A549 (cell line): ENCODE data around the gene SUPT7L. TPM values are rescaled to one million over a fixed set of nuclear protein-coding genes. Genes with fewer than 3 reads are reported as not detected.

ENCODE experiments used
- CBX8 ChIP-seq: fragments of 200-600 bp; sonication (generic); IDR thresholded peaks from 2 replicates; pipeline ENCODE4 v1.6.1; 2016
- CEBPB ChIP-seq, 2 experiments: fragments of >200 bp in 1 of 2; sonication (Bioruptor Twin) in 1 of 2; formaldehyde crosslinking in 1 of 2; IDR thresholded peaks; 2 replicates each; pipeline ENCODE4 v1.6.1; 2012 to 2016
- FOSL2 ChIP-seq, 2 experiments: fragments of 450-650 bp in 1 of 2; fragments of >200 bp in 1 of 2; sonication (Bioruptor Twin) in 1 of 2; formaldehyde crosslinking; IDR thresholded peaks; 2 replicates each; pipeline versions ENCODE4 v1.5.0 to v1.6.1; 2016 to 2020; ENCODE audit warnings: mild to moderate bottlenecking in 1 of 2, moderate library complexity in 1 of 2
- HDAC2 ChIP-seq: fragments of 200-600 bp; sonication (generic); IDR thresholded peaks from 2 replicates; pipeline ENCODE4 v1.6.1; 2016
- HEYL ChIP-seq: fragments of 250-450 bp; sonication (Bioruptor Pico); IDR thresholded peaks from 2 replicates; pipeline ENCODE4 v1.8.0; 2021; ENCODE audit warnings: mild to moderate bottlenecking, moderate library complexity
- HOXB5 ChIP-seq: fragments of 250-450 bp; sonication (Bioruptor Pico); IDR thresholded peaks from 2 replicates; pipeline ENCODE4 v1.5.0; 2020; ENCODE audit warnings: mild to moderate bottlenecking, moderate library complexity
- JUN ChIP-seq, 2 experiments: fragments of >200 bp; sonication (Bioruptor Twin); formaldehyde crosslinking; IDR thresholded peaks; 2 replicates in 1 of 2; 3 replicates in 1 of 2; pipeline ENCODE4 v1.6.1; 2016 to 2017
- KDM5A ChIP-seq: fragments of 200-600 bp; sonication (generic); IDR thresholded peaks from 2 replicates; pipeline ENCODE4 v1.6.1; 2016; ENCODE audit warnings: antibody characterized with exemption, mild to moderate bottlenecking
- MAFK ChIP-seq: fragments of 450-650 bp; IDR thresholded peaks from 2 replicates; pipeline ENCODE4 v1.6.1; 2014; ENCODE audit not compliant: partially characterized antibody
- RARB ChIP-seq: fragments of 250-450 bp; sonication (Bioruptor Pico); IDR thresholded peaks from 2 replicates; pipeline ENCODE4 v1.8.0; 2021; ENCODE audit warnings: mild to moderate bottlenecking, moderate library complexity
- RCOR1 ChIP-seq: fragments of 150-350 bp; IDR thresholded peaks from 2 replicates; pipeline ENCODE4 v1.6.1; 2014; ENCODE audit warnings: antibody characterized with exemption, low read length, low read depth
- RNF2 ChIP-seq: fragments of 200-600 bp; sonication (generic); IDR thresholded peaks from 2 replicates; pipeline ENCODE4 v1.6.1; 2016; ENCODE audit warnings: low read depth, mild to moderate bottlenecking, antibody characterized with exemption, moderate library complexity, borderline replicate concordance
- SMC3 ChIP-seq: fragments of >200 bp; sonication (Bioruptor Twin); formaldehyde crosslinking; IDR thresholded peaks from 3 replicates; pipeline ENCODE4 v1.6.1; 2018; ENCODE audit warnings: inconsistent platforms
- SREBF2 ChIP-seq: fragments of 450-650 bp; IDR thresholded peaks from 2 replicates; pipeline ENCODE4 v1.6.1; 2014; ENCODE audit warnings: mild to moderate bottlenecking, moderate library complexity
- ZNF302 ChIP-seq: fragments of 250-450 bp; sonication (Bioruptor Pico); IDR thresholded peaks from 2 replicates; pipeline ENCODE4 v1.9.0; 2021; ENCODE audit warnings: inconsistent platforms, mild to moderate bottlenecking, moderate library complexity
- ZSCAN20 ChIP-seq: fragments of 250-450 bp; sonication (Bioruptor Pico); IDR thresholded peaks from 2 replicates; pipeline ENCODE4 v1.8.0; 2022; ENCODE audit warnings: mild to moderate bottlenecking, moderate library complexity
- polyA plus RNA-seq, 4 experiments: library from polyadenylated mRNA; depleted of rRNA in 3 of 4; stranded (reverse); fragments of >200 nt; fragmentation: RNase III in 1 of 4; extraction: RNeasy Plus Mini Kit Qiagen cat#74134 plus additional on column Dnase treatment in 1 of 4; gene quantifications; 2 replicates in 3 of 4; 3 replicates in 1 of 4; pipeline ENCODE4 v1.2.3, GENCODE V29; 2011 to 2017
- TF ChIP-seq, protein P1 (sequence below): fragments of 150-350 bp; IDR thresholded peaks from 2 replicates; pipeline ENCODE4 v1.6.1; 2014; ENCODE audit warnings: low read depth, mild to moderate bottlenecking, low read length
- TF ChIP-seq, protein P2 (sequence below): fragments of 250-450 bp; sonication (Bioruptor Pico); IDR thresholded peaks from 2 replicates; pipeline ENCODE4 v1.5.0; 2020; ENCODE audit warnings: low read depth, mild to moderate bottlenecking, moderate library complexity
- TF ChIP-seq, protein P3 (sequence below): fragments of 450-650 bp; IDR thresholded peaks from 2 replicates; pipeline ENCODE4 v1.6.1; 2014; ENCODE audit warnings: antibody characterized with exemption
- TF ChIP-seq, protein P4 (sequence below): IDR thresholded peaks from 2 replicates; pipeline ENCODE4 v1.6.1; 2012
- TF ChIP-seq, protein P5 (sequence below): fragments of 250-450 bp; sonication (Bioruptor Pico); IDR thresholded peaks from 2 replicates; pipeline ENCODE4 v1.5.0; 2021; ENCODE audit warnings: mild to moderate bottlenecking, moderate library complexity, borderline replicate concordance
- TF ChIP-seq, protein P6 (sequence below): IDR thresholded peaks from 2 replicates; pipeline ENCODE4 v1.6.1; 2012; ENCODE audit warnings: low read depth, borderline replicate concordance
- TF ChIP-seq, protein P7 (sequence below): fragments of >200 bp; sonication (Bioruptor Twin); formaldehyde crosslinking; IDR thresholded peaks from 3 replicates; pipeline ENCODE4 v1.6.1; 2016

Gene SUPT7L
- polyA plus RNA-seq, 2 of the 4 experiments (the other 2 are of a cell fraction), result 39.5 to 67.0 TPM

DNA sequence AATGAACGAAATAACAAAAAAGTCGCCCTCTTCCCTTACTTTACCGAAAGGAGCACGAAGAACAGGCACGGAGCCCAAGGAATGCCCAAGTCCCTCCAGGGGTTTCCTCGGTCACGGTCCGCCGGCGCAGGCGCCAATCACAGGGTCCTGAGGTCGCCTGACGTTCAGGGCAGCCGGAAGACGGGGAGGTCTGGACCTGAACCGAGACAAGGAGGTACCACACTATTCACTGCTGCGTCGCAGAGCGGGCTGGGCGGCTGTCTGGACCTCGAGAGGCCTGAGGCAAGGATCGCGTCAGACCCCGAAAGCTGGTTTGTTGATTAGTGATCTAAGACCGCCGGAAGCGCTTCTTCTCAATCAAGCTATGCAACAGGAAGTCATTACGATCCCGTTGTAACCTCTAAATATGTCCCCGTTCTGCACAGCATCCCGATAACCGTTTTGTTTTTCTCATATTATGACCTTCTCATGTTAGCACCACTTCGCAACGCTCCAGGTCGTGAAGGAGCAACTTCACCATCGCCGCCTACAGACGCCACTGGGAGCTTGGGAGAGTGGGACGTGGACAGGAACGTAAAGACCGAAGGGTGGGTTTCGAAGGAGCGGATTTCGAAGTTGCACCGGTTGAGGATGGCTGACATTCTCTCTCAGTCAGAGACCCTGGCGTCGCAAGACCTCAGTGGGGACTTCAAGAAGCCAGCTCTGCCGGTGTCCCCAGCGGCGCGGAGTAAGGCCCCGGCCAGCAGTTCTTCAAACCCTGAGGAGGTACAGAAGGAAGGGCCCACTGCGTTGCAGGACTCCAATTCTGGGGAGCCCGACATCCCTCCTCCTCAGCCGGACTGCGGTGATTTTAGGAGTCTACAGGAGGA is at the start of gene SUPT7L, which contains the start of gene SLC4A1AP (continued):
- no peak for TF ChIP-seq SREBF2
- no peak for TF ChIP-seq HEYL (CRISPR knock-in tag)
- TF ChIP-seq, protein P1, sequence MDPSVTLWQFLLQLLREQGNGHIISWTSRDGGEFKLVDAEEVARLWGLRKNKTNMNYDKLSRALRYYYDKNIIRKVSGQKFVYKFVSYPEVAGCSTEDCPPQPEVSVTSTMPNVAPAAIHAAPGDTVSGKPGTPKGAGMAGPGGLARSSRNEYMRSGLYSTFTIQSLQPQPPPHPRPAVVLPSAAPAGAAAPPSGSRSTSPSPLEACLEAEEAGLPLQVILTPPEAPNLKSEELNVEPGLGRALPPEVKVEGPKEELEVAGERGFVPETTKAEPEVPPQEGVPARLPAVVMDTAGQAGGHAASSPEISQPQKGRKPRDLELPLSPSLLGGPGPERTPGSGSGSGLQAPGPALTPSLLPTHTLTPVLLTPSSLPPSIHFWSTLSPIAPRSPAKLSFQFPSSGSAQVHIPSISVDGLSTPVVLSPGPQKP, result no peak
- TF ChIP-seq CEBPB (IDR thresholded peaks at IDR 0.05), result peak in 1 of 2 experiments; percentile 74; a peak in 1 of 4 replicates
- TF ChIP-seq, protein P2, sequence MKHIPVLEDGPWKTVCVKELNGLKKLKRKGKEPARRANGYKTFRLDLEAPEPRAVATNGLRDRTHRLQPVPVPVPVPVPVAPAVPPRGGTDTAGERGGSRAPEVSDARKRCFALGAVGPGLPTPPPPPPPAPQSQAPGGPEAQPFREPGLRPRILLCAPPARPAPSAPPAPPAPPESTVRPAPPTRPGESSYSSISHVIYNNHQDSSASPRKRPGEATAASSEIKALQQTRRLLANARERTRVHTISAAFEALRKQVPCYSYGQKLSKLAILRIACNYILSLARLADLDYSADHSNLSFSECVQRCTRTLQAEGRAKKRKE (CRISPR knock-in tag), result no peak
- no peak for TF ChIP-seq FOSL2 (IDR thresholded peaks at IDR 0.05)
- peak; percentile 50 for TF ChIP-seq FOSL2 (CRISPR knock-in tag; IDR thresholded peaks at IDR 0.05)
- TF ChIP-seq SMC3, result no peak; the same call in 2 of the 3 replicates
- no peak for TF ChIP-seq ZNF302 (CRISPR knock-in tag)
- TF ChIP-seq MAFK, result no peak
- peak; percentile 96 for TF ChIP-seq HDAC2
- TF ChIP-seq, protein P3, sequence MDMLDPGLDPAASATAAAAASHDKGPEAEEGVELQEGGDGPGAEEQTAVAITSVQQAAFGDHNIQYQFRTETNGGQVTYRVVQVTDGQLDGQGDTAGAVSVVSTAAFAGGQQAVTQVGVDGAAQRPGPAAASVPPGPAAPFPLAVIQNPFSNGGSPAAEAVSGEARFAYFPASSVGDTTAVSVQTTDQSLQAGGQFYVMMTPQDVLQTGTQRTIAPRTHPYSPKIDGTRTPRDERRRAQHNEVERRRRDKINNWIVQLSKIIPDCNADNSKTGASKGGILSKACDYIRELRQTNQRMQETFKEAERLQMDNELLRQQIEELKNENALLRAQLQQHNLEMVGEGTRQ, result no peak
- TF ChIP-seq KDM5A, result peak; percentile 99
- TF ChIP-seq, protein P4, sequence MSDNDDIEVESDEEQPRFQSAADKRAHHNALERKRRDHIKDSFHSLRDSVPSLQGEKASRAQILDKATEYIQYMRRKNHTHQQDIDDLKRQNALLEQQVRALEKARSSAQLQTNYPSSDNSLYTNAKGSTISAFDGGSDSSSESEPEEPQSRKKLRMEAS, result peak; percentile 88
- no peak for TF ChIP-seq RCOR1
- TF ChIP-seq RNF2, result no peak
- peak; percentile 91 for TF ChIP-seq JUN (IDR thresholded peaks at IDR 0.05)
- TF ChIP-seq RARB (CRISPR knock-in tag), result no peak
- TF ChIP-seq ZSCAN20, result no peak
- TF ChIP-seq, protein P5, sequence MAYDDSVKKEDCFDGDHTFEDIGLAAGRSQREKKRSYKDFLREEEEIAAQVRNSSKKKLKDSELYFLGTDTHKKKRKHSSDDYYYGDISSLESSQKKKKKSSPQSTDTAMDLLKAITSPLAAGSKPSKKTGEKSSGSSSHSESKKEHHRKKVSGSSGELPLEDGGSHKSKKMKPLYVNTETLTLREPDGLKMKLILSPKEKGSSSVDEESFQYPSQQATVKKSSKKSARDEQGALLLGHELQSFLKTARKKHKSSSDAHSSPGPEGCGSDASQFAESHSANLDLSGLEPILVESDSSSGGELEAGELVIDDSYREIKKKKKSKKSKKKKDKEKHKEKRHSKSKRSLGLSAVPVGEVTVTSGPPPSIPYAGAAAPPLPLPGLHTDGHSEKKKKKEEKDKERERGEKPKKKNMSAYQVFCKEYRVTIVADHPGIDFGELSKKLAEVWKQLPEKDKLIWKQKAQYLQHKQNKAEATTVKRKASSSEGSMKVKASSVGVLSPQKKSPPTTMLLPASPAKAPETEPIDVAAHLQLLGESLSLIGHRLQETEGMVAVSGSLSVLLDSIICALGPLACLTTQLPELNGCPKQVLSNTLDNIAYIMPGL (CRISPR knock-in tag), result peak; percentile 98
- TF ChIP-seq HOXB5, result peak; percentile 77; the same call in 1 of the 2 replicates
- TF ChIP-seq, protein P6, sequence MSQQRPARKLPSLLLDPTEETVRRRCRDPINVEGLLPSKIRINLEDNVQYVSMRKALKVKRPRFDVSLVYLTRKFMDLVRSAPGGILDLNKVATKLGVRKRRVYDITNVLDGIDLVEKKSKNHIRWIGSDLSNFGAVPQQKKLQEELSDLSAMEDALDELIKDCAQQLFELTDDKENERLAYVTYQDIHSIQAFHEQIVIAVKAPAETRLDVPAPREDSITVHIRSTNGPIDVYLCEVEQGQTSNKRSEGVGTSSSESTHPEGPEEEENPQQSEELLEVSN, result peak; percentile 46; the same call in 1 of the 2 replicates
- TF ChIP-seq, protein P7, sequence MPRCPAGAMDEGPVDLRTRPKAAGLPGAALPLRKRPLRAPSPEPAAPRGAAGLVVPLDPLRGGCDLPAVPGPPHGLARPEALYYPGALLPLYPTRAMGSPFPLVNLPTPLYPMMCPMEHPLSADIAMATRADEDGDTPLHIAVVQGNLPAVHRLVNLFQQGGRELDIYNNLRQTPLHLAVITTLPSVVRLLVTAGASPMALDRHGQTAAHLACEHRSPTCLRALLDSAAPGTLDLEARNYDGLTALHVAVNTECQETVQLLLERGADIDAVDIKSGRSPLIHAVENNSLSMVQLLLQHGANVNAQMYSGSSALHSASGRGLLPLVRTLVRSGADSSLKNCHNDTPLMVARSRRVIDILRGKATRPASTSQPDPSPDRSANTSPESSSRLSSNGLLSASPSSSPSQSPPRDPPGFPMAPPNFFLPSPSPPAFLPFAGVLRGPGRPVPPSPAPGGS, result 0 out of 3 replicates have a peak, but pooled peaks have one; percentile 64
- TF ChIP-seq CBX8, result no peak
- TF ChIP-seq, all 56 proteins: peak for 22
